ENCODE data around the gene RRP8. TPM values are rescaled to one million over a fixed set of nuclear protein-coding genes. Genes with fewer than 3 reads are reported as not detected.

RRP8 gene
- total and polyA plus RNA-seq, 9 of the 15 experiments (the other 6 are each of a cell fraction or from before 2014, with no cell fraction given), result 5.7 to 47.3 (median 32.6) TPM

- TF ChIP-seq ARID4B (CRISPR knock-in tag; IDR thresholded peaks at IDR 0.05), result peak; percentile 98
- TF ChIP-seq MLLT1 (IDR thresholded peaks at IDR 0.05), result no peak
- TF ChIP-seq KAT7 (CRISPR knock-in tag; IDR thresholded peaks at IDR 0.05; ENCODE audit: borderline replicate concordance), result no peak
- TF ChIP-seq DMBX1 (CRISPR knock-in tag; IDR thresholded peaks at IDR 0.05; ENCODE audit: borderline replicate concordance), result no peak
- TF ChIP-seq SAFB (IDR thresholded peaks at IDR 0.05; ENCODE audit: borderline replicate concordance, low read depth, low read length), result no peak
- TF ChIP-seq STAG1 (CRISPR knock-in tag; IDR thresholded peaks at IDR 0.05; ENCODE audit: borderline replicate concordance), result no peak
- no peak for TF ChIP-seq ZNF280B (CRISPR knock-in tag; IDR thresholded peaks at IDR 0.05)
- TF ChIP-seq ZNF24 (IDR thresholded peaks at IDR 0.05), result peak; percentile 54; the same call in 1 of the 2 replicates
- TF ChIP-seq PURB (CRISPR knock-in tag; IDR thresholded peaks at IDR 0.05; ENCODE audit: low read depth), result no peak
- no peak for TF ChIP-seq MBD2 (IDR thresholded peaks at IDR 0.05; ENCODE audit: borderline replicate concordance, low read depth)
- TF ChIP-seq JUND (IDR thresholded peaks at IDR 0.05; ENCODE audit: borderline replicate concordance, low read depth, low read length), result peak; percentile 89
- peak; percentile 85; the same call in 2 of the 3 replicates for TF ChIP-seq JUND (tag; IDR thresholded peaks at IDR 0.05; ENCODE audit: borderline replicate concordance, low read depth, low read length)
- TF ChIP-seq ELF4 (CRISPR knock-in tag; IDR thresholded peaks at IDR 0.05), result no peak
- 0 out of 2 replicates have a peak, but pooled peaks have one; percentile 19 for TF ChIP-seq MYC (IDR thresholded peaks at IDR 0.05; ENCODE audit: low read depth, low read length)
- no peak; the same call in 1 of the 2 replicates for TF ChIP-seq MYC (CRISPR knock-in tag; IDR thresholded peaks at IDR 0.05; ENCODE audit: borderline replicate concordance, low read depth)
- no peak for TF ChIP-seq RFX1 (IDR thresholded peaks at IDR 0.05)
- TF ChIP-seq RB1 (IDR thresholded peaks at IDR 0.05; ENCODE audit: low read depth), result peak; percentile 66
- no peak for TF ChIP-seq TEAD2 (tag; IDR thresholded peaks at IDR 0.05)
- TF ChIP-seq ETV5 (CRISPR knock-in tag; IDR thresholded peaks at IDR 0.05; ENCODE audit: low read depth), result 0 out of 2 replicates have a peak, but pooled peaks have one; percentile 19
- TF ChIP-seq NR0B1 (IDR thresholded peaks at IDR 0.05; ENCODE audit: partially characterized antibody), result no peak
These were observed 35.1 kb downstream of the RRP8 start (continued) for GRCh38 chr11:6568191-6568918.

Data from K562 (cell line).